Glomerular visceral epithelial cell (primary cell): Measurements from ENCODE around the gene MATR3.
"Not testable (repeated sequence)": the region's sequence is repeated elsewhere in the genome, so short reads cannot be mapped to it uniquely, and the experiment has no call there.

ENCODE experiments used
- DNase-seq: peaks from one replicate; pipeline ENCODE4 v3.0.0-alpha.2; 2016; ENCODE audit errors: extremely low spot score

Gene MATR3, protein sequence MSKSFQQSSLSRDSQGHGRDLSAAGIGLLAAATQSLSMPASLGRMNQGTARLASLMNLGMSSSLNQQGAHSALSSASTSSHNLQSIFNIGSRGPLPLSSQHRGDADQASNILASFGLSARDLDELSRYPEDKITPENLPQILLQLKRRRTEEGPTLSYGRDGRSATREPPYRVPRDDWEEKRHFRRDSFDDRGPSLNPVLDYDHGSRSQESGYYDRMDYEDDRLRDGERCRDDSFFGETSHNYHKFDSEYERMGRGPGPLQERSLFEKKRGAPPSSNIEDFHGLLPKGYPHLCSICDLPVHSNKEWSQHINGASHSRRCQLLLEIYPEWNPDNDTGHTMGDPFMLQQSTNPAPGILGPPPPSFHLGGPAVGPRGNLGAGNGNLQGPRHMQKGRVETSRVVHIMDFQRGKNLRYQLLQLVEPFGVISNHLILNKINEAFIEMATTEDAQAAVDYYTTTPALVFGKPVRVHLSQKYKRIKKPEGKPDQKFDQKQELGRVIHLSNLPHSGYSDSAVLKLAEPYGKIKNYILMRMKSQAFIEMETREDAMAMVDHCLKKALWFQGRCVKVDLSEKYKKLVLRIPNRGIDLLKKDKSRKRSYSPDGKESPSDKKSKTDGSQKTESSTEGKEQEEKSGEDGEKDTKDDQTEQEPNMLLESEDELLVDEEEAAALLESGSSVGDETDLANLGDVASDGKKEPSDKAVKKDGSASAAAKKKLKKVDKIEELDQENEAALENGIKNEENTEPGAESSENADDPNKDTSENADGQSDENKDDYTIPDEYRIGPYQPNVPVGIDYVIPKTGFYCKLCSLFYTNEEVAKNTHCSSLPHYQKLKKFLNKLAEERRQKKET

DNA sequence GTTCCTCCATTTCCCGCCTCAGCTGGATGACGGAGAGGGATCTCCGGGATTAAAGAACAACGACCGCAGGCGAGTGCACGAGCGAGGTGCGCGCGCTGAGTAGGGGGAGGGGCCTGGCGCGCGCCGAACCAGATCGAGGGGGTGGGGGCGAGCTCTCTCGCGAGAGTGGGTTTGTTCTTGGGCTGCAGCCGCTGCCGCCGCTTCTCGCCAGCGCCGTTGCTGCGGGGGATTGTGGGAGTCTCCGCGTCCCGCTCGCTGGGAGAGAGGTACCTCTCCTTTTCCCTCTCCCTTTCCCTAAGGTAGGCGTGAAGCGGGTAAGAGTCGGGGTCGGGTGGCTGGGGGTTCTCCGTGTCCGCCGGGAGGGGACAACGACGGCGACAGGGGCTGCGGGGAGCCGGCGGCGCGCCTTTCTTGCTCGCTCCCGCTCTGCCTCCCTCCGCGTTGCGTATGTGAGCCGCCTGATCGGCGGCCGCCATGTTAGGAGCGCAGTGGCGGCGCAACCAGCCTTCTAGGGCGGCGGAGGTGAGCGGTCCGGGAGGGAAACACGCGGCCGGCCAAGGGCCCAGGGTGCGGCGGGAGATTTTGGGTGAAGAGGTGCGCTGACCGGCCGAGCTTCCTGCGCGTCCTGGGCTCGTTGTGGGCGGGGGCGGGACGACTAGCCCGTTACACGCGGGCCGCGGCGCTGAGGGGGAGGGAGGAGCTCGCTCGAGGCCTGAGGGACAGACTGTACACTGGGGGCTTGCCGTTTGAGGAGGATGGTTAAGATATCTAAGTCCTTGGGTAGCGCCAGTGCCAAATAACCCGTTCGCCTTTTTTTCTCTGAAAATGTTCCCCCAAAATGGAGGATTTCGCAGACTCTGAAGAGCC is at the start of gene MATR3:
TSS of gene MATR3 (plus strand) at position 234 of the 867 bp plus-strand sequence. CDS start 13,676 bp downstream, outside the sequence.
- DNase-seq = peak; percentile 98

GRCh38 chr5:139245637-139246339 is 47.8 kb upstream of the MATR3 start:
- no peak for DNase-seq

DNA sequence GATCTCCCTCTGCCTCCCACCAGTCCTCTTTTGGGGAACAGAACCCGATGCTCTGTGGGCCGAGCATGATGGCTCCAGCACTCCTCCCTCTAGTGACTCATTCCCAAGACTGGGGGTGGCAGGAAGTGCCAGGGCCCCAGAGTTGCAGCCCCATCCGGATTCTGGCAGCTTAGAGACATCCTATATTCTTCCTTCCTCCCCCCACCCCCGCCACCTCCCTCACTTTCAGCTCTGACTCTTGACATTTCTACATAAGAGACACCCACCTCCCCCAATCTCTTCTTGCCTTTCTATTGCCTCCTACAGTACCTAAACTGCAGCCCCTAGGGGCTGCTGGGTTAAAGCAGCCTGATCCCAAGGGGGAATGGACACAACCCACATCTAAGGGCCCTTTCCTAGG is 47.1 kb upstream of the MATR3 start:
- DNase-seq = peak; percentile 70

DNA sequence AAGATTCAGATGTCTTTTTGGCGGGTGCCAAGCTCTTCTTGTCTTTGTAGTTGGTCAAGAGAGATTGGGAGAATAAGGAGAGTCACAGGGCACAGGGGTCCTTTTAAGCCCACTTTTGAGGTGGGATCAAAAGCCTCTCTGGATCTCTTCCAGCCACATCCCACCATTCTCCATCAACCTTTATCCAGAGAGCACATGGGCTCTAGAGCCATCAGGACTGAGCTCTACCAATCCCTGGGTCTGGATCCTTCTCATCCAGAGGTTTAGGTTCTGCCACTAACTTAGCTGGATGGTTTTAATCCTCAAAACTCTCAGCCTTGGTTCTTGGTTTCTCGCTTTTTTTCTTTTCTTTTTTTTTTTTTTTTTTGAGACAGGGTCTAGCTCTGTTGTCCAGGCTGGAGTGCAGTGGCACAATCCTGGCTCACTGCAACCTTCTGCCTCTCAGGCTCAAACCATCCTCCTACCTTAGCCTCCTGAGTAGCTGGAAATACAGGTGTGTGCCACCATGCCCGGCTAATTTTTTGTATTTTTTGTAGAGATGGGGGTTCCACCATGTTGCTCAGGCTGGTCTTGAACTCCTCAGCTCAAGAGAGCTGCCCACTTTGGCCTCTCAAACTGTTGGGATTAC is 44.6 kb upstream of the MATR3 start:
- no peak for DNase-seq

GRCh38 chr5:139251281-139251687 is 42.3 kb upstream of the MATR3 start:
- DNase-seq = no peak

GRCh38 chr5:139251695-139252288 is 41.7 kb upstream of the MATR3 start:
- DNase-seq = no peak

DNA sequence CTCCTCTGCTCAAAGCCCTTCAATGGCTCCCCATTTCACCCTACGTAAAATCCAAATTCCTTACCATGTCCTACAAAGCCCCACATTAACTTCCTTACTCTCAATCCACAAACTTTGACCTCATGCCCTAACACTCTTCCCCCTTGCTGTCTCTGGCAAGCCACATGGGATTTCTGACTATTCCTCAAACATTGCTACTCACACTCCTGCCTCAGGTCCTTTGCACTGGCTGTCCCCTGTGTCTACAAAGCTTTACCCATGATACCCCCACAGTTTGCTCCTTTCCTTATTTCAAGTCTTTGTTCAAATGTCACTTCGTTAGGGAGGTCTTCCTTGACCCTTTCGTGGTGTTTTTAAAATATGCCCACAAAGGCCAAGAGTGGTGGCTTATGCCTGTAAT is 40.4 kb upstream of the MATR3 start:
- DNase-seq = no peak

- no peak for DNase-seq
Observed at GRCh38 chr5:139256820-139257219, 36.7 kb upstream of the MATR3 start.

- DNase-seq = no peak
Observed at GRCh38 chr5:139262059-139262741, 31.3 kb upstream of the MATR3 start.

GRCh38 chr5:139262742-139263445 is 30.6 kb upstream of the MATR3 start:
- DNase-seq = peak; percentile 90

DNA sequence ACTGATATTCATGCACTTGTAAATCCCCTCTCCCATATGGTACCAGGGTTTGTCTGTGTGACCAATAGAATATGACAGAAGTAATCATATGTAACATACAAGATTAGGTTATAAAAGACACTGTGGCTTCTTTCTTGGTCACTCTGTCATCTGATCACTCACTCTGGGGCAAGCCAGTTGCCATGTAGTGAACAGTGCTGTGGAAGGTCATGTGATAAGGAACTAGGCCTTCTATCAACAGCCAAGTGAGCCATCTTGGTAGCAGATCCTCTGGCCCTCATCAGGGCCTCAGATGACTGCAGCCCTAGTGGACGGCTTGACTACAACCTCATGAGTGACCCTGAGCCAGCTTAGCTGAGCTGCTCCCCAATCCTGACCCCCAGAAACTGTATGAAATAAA is 30.0 kb upstream of the MATR3 start:
- no peak for DNase-seq

DNA sequence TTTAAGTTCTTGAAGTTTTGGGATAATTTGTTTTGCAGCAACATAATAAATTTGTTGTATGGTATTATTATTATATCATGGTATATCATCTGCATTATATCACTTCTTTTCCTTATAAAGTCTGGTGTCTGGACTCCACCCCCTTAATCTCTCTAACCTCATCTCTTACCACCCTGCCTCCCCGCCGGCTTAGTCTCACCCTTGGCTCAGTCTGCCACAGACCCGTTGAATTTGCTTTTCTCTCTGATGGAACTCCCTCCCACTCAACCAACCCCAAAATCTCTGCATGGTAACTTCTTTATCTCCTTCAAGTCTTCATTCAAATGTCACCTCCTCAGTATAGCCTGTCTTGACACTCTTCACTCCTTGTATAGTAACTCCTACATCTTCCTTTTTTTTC is 29.6 kb upstream of the MATR3 start:
- DNase-seq = no peak

- DNase-seq = no peak
Observed at GRCh38 chr5:139265001-139265400, 28.5 kb upstream of the MATR3 start.

DNA sequence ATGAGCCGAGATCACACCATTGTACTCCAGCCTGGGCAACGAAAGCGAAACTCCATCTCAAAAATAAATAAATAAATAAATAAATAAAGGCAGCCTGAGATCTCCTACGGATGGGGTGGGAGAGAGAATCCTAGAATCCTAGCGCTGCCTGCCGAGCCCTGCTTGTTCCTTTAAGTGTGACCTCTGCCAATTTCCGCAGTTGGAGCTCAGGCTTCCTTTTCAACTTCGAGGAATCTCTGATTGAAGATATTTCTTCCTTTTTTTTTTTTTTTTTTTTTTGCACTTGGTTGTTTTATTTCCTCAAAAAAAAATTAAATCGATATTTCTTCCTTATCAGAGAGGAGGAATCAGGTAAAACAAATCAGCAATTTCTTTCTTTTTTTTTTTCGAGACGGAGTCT is 27.3 kb upstream of the MATR3 start:
- no peak for DNase-seq

DNA sequence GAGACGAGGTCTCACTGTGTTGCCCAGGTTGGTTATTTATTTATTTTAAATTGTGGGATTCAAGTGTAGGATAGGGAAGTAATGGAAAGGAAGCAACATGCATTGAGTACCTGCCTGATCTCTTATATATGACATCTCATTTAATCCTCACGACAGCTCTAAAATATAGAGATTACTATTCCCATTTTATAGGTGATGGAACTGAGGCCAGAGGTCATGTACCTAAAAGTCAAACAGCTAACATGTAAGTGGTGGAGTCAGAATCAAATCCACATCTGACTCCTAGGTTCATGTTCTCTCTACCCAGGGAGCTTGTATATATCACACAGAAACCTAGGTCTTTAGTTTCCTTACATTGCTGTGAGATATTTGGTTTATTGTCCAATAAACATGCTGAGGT is 26.1 kb upstream of the MATR3 start:
- DNase-seq = no peak

- DNase-seq = no peak
Observed at GRCh38 chr5:139268364-139269202, 25.0 kb upstream of the MATR3 start.

GRCh38 chr5:139270718-139271117 is 22.8 kb upstream of the MATR3 start:
- not testable (repeated sequence) for DNase-seq
